HepG2 (cell line): ENCODE results near the gene CRB1. TPM values are rescaled to one million over a fixed set of nuclear protein-coding genes. Genes with fewer than 3 reads are reported as not detected.

Source experiments
- ATAC-seq: fragments of 200-7000 bp; cut with Tn5 transposase; 3 replicates; pipeline ENCODE4 v1.9.1; 2020; ENCODE audit warnings: mild to moderate bottlenecking, moderate library complexity
- Bru-seq: library from RNA; stranded (reverse); fragments of 400-500 nt; gene quantifications from one replicate; lab custom pipeline; 2021; lab: Mats Ljungman, UMichigan
- BruChase-seq, 2 experiments: library from RNA; stranded (reverse); fragments of 400-500 nt; gene quantifications; one replicate each; lab custom pipeline; 2021; lab: Mats Ljungman, UMichigan
- BruUV-seq: library from RNA; stranded (reverse); fragments of 400-500 nt; replicated peaks from 2 replicates; lab custom pipeline; 2021; lab: Mats Ljungman, UMichigan
- CTCF ChIA-PET: fragments of 300-600 bp; formaldehyde crosslinking; extraction: SDS; loops from one replicate; lab custom pipeline; 2021; ENCODE audit warnings: low total read pairs, inconsistent platforms, low intra/inter-chr PET ratio; lab: Yijun Ruan, JAX
- POLR2A ChIA-PET: fragments of 350-600 bp; sonication (Branson Sonifier 250); formaldehyde crosslinking; loops from one replicate; lab custom pipeline; 2020; ENCODE audit warnings: antibody characterized with exemption, inconsistent platforms; lab: Yijun Ruan, JAX
- DNase-seq: peaks from one replicate; pipeline ENCODE4 v3.0.0-alpha.2; 2015; ENCODE audit warnings: low spot score
- FAIRE-seq: peaks from 3 replicates; lab custom pipeline; 2011; peaks lifted over from hg19 to GRCh38; lab: Jason Lieb, UNC
- H2AFZ ChIP-seq: one replicate; pipeline ENCODE4 v1.6.1; 2011; ENCODE audit warnings: low read length, inconsistent platforms
- H3K27ac ChIP-seq: fragments of 300-600 bp; 3 replicates; pipeline ENCODE4 v1.8.0; 2011; ENCODE audit warnings: mixed run types, mild to moderate bottlenecking, mixed read lengths, low read length, inconsistent platforms; ENCODE audit not compliant: insufficient read depth; ENCODE audit errors: extremely low read length
- H3K27me3 ChIP-seq, 2 experiments: fragments of 200-600 bp in 1 of 2; 2 replicates in 1 of 2; 3 replicates in 1 of 2; pipeline versions ENCODE4 v1.6.0 to v1.8.0; 2011; ENCODE audit warnings: low read length in 2 of 2, mild to moderate bottlenecking in 2 of 2, moderate library complexity in 2 of 2, inconsistent platforms in 1 of 2; ENCODE audit not compliant: insufficient read depth in 2 of 2, control insufficient read depth in 1 of 2
- H3K36me3 ChIP-seq, 2 experiments: fragments of 200-600 bp in 1 of 2; replicated peaks in 1 of 2; 2 replicates in 1 of 2; 3 replicates in 1 of 2; pipeline versions ENCODE4 v1.5.1 to v1.8.0; 2011; ENCODE audit warnings: low read length in 2 of 2, inconsistent platforms in 1 of 2; ENCODE audit not compliant: insufficient read depth in 2 of 2, control insufficient read depth in 1 of 2
- H3K4me1 ChIP-seq: 2 replicates; pipeline ENCODE4 v1.5.1; 2012; ENCODE audit warnings: low read length, inconsistent platforms; ENCODE audit not compliant: insufficient read depth
- H3K4me2 ChIP-seq: 2 replicates; pipeline ENCODE4 v1.6.0; 2011; ENCODE audit warnings: low read depth, low read length, inconsistent platforms
- H3K4me3 ChIP-seq, 3 experiments: fragments of 200-600 bp in 1 of 3; sonication (generic), shearing (Covaris generic) in 1 of 3; replicated peaks in 1 of 3; 2 replicates each; pipeline ENCODE4 v1.5.1; 2011 to 2016; ENCODE audit warnings: low read length in 3 of 3, inconsistent platforms in 2 of 3, low read depth in 2 of 3, mild to moderate bottlenecking in 2 of 3, control low read depth in 1 of 3, mixed read lengths in 1 of 3; ENCODE audit not compliant: insufficient read depth in 1 of 3
- H3K79me2 ChIP-seq: one replicate; pipeline ENCODE4 v1.6.1; 2011; ENCODE audit warnings: low read length, inconsistent platforms; ENCODE audit not compliant: insufficient read depth
- H3K9ac ChIP-seq: 2 replicates; pipeline ENCODE4 v1.6.0; 2011; ENCODE audit warnings: mild to moderate bottlenecking, low read depth, low read length, inconsistent platforms; ENCODE audit not compliant: insufficient read depth
- H3K9me3 ChIP-seq: 2 replicates; pipeline ENCODE4 v1.5.1; 2012; ENCODE audit warnings: mild to moderate bottlenecking, low read length
- H4K20me1 ChIP-seq: 2 replicates; pipeline ENCODE4 v1.6.0; 2011; ENCODE audit warnings: inconsistent platforms, mild to moderate bottlenecking, low read length, moderate library complexity; ENCODE audit not compliant: insufficient read depth
- CREM ChIP-seq, 2 experiments: sonication (generic) in 1 of 2; formaldehyde crosslinking in 1 of 2; IDR thresholded peaks; 2 replicates each; pipeline versions ENCODE4 v1.4.0 to v1.6.1; 2016 to 2020; ENCODE audit warnings: antibody characterized with exemption in 1 of 2, mild to moderate bottlenecking in 1 of 2, missing genetic modification reagents in 1 of 2
- WGBS: methylation state at CpG from one replicate; pipeline ENCODE4 v1.1.6; 2017; ENCODE audit warnings: low lambda C conversion rate; 5-methylcytosine and 5-hydroxymethylcytosine counted together
- in situ Hi-C: cut with HindIII; loops from 2 replicates; pipeline ENCODE4 v1.10.0; 2017; ENCODE audit warnings: low pct_unique_long_range_greater_than_20kb; ENCODE audit not compliant: extremely low pct_ligation_motif_present
- intact Hi-C: fragments of 100-400 bp; cut with micrococcal nuclease; formaldehyde crosslinking; loops from one replicate; pipeline ENCODE4 v1.10.0; 2022; ENCODE audit not compliant: unreplicated experiment
- long read RNA-seq, 2 experiments: library from RNA in 1 of 2; library from polyadenylated mRNA in 1 of 2; stranded (forward) in 1 of 2; unstranded in 1 of 2; transcript quantifications; one replicate each; pipeline ENCODE4 v2.0.0, GENCODE V29; 2019 to 2022
- polyA minus RNA-seq, 3 experiments: library from RNA; depleted of rRNA, polyadenylated mRNA; stranded (reverse); fragments of >200 nt; gene quantifications; 2 replicates each; pipeline ENCODE4 v1.2.3, GENCODE V29; 2011; ENCODE audit warnings: low replicate concordance in 1 of 3
- polyA plus RNA-seq, 8 experiments: library from polyadenylated mRNA; depleted of rRNA in 3 of 8; stranded (reverse) in 7 of 8; unstranded in 1 of 8; fragments of >200 nt; fragmentation: Illumina TruSeq in 4 of 8; extraction: Trizol in 4 of 8; gene quantifications; 2 replicates each; pipeline versions ENCODE4 v1.2.1 to v1.2.3, GENCODE V29; 2011 to 2016; ENCODE audit warnings: low read depth in 4 of 8, missing spikeins in 1 of 8, mixed read lengths in 1 of 8; ENCODE audit not compliant: insufficient read depth in 1 of 8
- total RNA-seq, 5 experiments: library from RNA; depleted of rRNA; stranded (reverse); fragments of >200 nt; fragmentation: Illumina TruSeq; extraction: Trizol; gene quantifications; 2 replicates each; pipeline ENCODE4 v1.2.3, GENCODE V29; 2016; ENCODE audit warnings: low read depth in 1 of 5
- TF ChIP-seq, protein P1 (sequence below): sonication (generic); formaldehyde crosslinking; IDR thresholded peaks from 2 replicates; pipeline ENCODE4 v1.4.0; 2020; ENCODE audit warnings: missing genetic modification reagents

Gene CRB1
- total RNA-seq (2016; rRNA removed; fragmentation: Illumina TruSeq; extraction: Trizol) (not detected in 2 replicates), polyA plus RNA-seq (2011; rRNA removed) (0.01 TPM in 1 of 2 replicates, not detected in the other), polyA minus RNA-seq (2011; rRNA and poly(A)+ RNA removed; ENCODE audit: low replicate concordance) (1.9 TPM in 1 of 2 replicates, not detected in the other), Bru-seq, nascent RNA (percentile 2 among the genes with signal in this experiment), BruChase-seq, experiment 1, labeled RNA remaining after a 6-hour chase (percentile 2 among the genes with signal in this experiment), BruChase-seq, experiment 2, labeled RNA remaining after a 2-hour chase (percentile 2 among the genes with signal in this experiment)
- total RNA-seq (2016; cell fraction: cytosol; rRNA removed; fragmentation: Illumina TruSeq; extraction: Trizol; ENCODE audit: low read depth), result not detected in 2 replicates
- not detected in 2 replicates for total RNA-seq (2016; cell fraction: insoluble cytoplasmic fraction; rRNA removed; fragmentation: Illumina TruSeq; extraction: Trizol)
- total RNA-seq (2016; cell fraction: membrane; rRNA removed; fragmentation: Illumina TruSeq; extraction: Trizol), result not detected in 2 replicates
- not detected in 2 replicates for total RNA-seq (2016; cell fraction: nucleus; rRNA removed; fragmentation: Illumina TruSeq; extraction: Trizol)
- polyA plus RNA-seq (2011; cell fraction: cytosol; rRNA removed), result 0.01 TPM in 1 of 2 replicates, not detected in the other
- polyA plus RNA-seq (2011; cell fraction: nucleus; rRNA removed), result not detected in 2 replicates
- polyA plus RNA-seq (2012), result not detected in 2 replicates
- polyA plus RNA-seq (2016; cell fraction: cytosol; fragmentation: Illumina TruSeq; extraction: Trizol; ENCODE audit: low read depth), result not detected in 2 replicates
- not detected in 2 replicates for polyA plus RNA-seq (2016; cell fraction: insoluble cytoplasmic fraction; fragmentation: Illumina TruSeq; extraction: Trizol; ENCODE audit: low read depth)
- polyA plus RNA-seq (2016; cell fraction: membrane; fragmentation: Illumina TruSeq; extraction: Trizol; ENCODE audit: low read depth), result not detected in 2 replicates
- not detected in 2 replicates for polyA plus RNA-seq (2016; cell fraction: nucleus; fragmentation: Illumina TruSeq; extraction: Trizol; ENCODE audit: insufficient read depth, low read depth)
- not detected in 2 replicates for polyA minus RNA-seq (2011; cell fraction: cytosol; rRNA and poly(A)+ RNA removed)
- polyA minus RNA-seq (2011; cell fraction: nucleus; rRNA and poly(A)+ RNA removed), result 0.13 TPM in 1 of 2 replicates, not detected in the other
- long read RNA-seq, experiment 1, result 0 reads
- long read RNA-seq, experiment 2, result 0 reads

GRCh38 chr1:197268012-197268411 lies at the start of gene CRB1:
TSS of gene CRB1 (plus strand) at chr1:197268252. CDS start at chr1:197268413, 161 bp downstream.
- H3K9ac ChIP-seq, result no peak within 1 kb of the TSS
- CTCF ChIA-PET, result no interaction called here
- H3K36me3 ChIP-seq, result no peaks in the 10 kb centered on the region
- in situ Hi-C loops, result no loop called here
- TF ChIP-seq, protein P1, sequence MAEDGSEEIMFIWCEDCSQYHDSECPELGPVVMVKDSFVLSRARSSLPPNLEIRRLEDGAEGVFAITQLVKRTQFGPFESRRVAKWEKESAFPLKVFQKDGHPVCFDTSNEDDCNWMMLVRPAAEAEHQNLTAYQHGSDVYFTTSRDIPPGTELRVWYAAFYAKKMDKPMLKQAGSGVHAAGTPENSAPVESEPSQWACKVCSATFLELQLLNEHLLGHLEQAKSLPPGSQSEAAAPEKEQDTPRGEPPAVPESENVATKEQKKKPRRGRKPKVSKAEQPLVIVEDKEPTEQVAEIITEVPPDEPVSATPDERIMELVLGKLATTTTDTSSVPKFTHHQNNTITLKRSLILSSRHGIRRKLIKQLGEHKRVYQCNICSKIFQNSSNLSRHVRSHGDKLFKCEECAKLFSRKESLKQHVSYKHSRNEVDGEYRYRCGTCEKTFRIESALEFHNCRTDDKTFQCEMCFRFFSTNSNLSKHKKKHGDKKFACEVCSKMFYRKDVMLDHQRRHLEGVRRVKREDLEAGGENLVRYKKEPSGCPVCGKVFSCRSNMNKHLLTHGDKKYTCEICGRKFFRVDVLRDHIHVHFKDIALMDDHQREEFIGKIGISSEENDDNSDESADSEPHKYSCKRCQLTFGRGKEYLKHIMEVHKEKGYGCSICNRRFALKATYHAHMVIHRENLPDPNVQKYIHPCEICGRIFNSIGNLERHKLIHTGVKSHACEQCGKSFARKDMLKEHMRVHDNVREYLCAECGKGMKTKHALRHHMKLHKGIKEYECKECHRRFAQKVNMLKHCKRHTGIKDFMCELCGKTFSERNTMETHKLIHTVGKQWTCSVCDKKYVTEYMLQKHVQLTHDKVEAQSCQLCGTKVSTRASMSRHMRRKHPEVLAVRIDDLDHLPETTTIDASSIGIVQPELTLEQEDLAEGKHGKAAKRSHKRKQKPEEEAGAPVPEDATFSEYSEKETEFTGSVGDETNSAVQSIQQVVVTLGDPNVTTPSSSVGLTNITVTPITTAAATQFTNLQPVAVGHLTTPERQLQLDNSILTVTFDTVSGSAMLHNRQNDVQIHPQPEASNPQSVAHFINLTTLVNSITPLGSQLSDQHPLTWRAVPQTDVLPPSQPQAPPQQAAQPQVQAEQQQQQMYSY (CRISPR knock-in tag), result peak; percentile 88
- TF ChIP-seq CREM (IDR thresholded peaks at IDR 0.05) (no peak), CREM (CRISPR knock-in tag; IDR thresholded peaks at IDR 0.05) (no peak)
- TF ChIP-seq, all 625 proteins: peak for 1
- Histone ChIP-seq H3K79me2 (no peaks in the 10 kb centered on the region), H3K9me3 (no peaks in the 10 kb centered on the region), H3K27ac (no peak within 1 kb of the TSS), H2AFZ (no peak within 1 kb of the TSS), H3K27me3 (no peaks in the 10 kb centered on the region), H3K4me3 (no peak within 1 kb of the TSS), H4K20me1 (no peaks in the 10 kb centered on the region), H3K4me2 (no peak within 1 kb of the TSS), H3K4me1 (no peaks in the 10 kb centered on the region)
- POLR2A ChIA-PET, result no interaction called here
- intact Hi-C loops, result no loop called here
- ATAC-seq, result no peak
- no peak for FAIRE-seq
- 13% methylated on average over 4 of the region's 4 CpGs for WGBS
- DNase-seq, result no peak
- no TSS peak for BruUV-seq
